ENCODE data around the gene GALNT10. TPM values are rescaled to one million over a fixed set of nuclear protein-coding genes. Genes with fewer than 3 reads are reported as not detected.

The GALNT10 gene
- total and polyA plus RNA-seq, 2 of the 8 experiments (the other 6 are each of a cell fraction or from before 2014, with no cell fraction given): 4.6 to 15.5 TPM

- Histone ChIP-seq H2AFZ (ENCODE audit: low read length) (no peak overlapping the region), H4K8ac (ENCODE audit: extremely low read depth, insufficient read depth, low read length) (no peak overlapping the region), H2BK12ac (ENCODE audit: low read depth, low read length) (no peak overlapping the region), H4K91ac (replicated peaks; ENCODE audit: insufficient read length, low read length) (no peak overlapping the region), H2BK20ac (ENCODE audit: low read length) (no peak overlapping the region), H3K9ac (replicated peaks in 1 of 4; ENCODE audit: extremely low read depth in 1 of 4, low read depth in 3 of 4, low read length in 3 of 4) (no peak overlapping the region), H3K79me2 (ENCODE audit: control insufficient read depth in 1 of 2, insufficient read depth in 2 of 2, low read length in 2 of 2) (no peaks in the 10 kb centered on the region), H3K27me3 (replicated peaks in 1 of 4; ENCODE audit: control insufficient read depth in 3 of 4, extremely low read depth in 1 of 4, insufficient read depth in 3 of 4, low read length in 3 of 4) (no peaks in the 10 kb centered on the region), H2AK5ac (ENCODE audit: low read depth, low read length) (no peak overlapping the region), H3K36me3 (ENCODE audit: control insufficient read depth in 2 of 4, insufficient read depth in 4 of 4, low read length in 3 of 4) (no peaks in the 10 kb centered on the region), H3K4ac (replicated peaks; ENCODE audit: insufficient read length, low read depth, low read length) (no peak overlapping the region), H3K56ac (replicated peaks; ENCODE audit: insufficient read length, low read depth, low read length) (no peak overlapping the region), H3K27ac (ENCODE audit: low read depth, low read length) (no peak overlapping the region), H3K18ac (ENCODE audit: extremely low read depth, low read length) (no peak overlapping the region), H2BK5ac (ENCODE audit: low read depth, low read length) (no peak overlapping the region), H4K5ac (ENCODE audit: insufficient read length, low read depth, low read length) (no peak overlapping the region), H2BK120ac (replicated peaks; ENCODE audit: low read depth, low read length) (no peak overlapping the region), H3K4me2 (ENCODE audit: insufficient read depth in 1 of 2, low read depth in 2 of 2, low read length in 2 of 2) (no peak overlapping the region), H3K79me1 (ENCODE audit: low read depth, low read length) (0 out of 2 replicates have a peak, but pooled peaks cover 3% of the 10 kb centered on the region), H3K4me1 (replicated peaks in 1 of 4; ENCODE audit: control insufficient read depth in 3 of 4, insufficient read depth in 4 of 4, low read length in 3 of 4) (no peaks in the 10 kb centered on the region), H3K14ac (ENCODE audit: insufficient read length) (no peak overlapping the region), H4K20me1 (replicated peaks in 1 of 2; ENCODE audit: control insufficient read depth in 1 of 2, insufficient read depth in 2 of 2, low read length in 2 of 2) (peaks cover 0 to 2% of the 10 kb centered on the region in 2 experiments), H2BK15ac (ENCODE audit: low read length) (no peak overlapping the region), H3K23me2 (ENCODE audit: low read depth, low read length) (no peaks in the 10 kb centered on the region), H3K9me3 (ENCODE audit: insufficient read depth in 2 of 2, low read depth in 1 of 2, low read length in 1 of 2) (no peaks in the 10 kb centered on the region), H3K4me3 (ENCODE audit: extremely low read depth in 1 of 4, insufficient read depth in 2 of 4, low read depth in 3 of 4, low read length in 4 of 4) (no peak overlapping the region), H3K23ac (ENCODE audit: insufficient read length) (no peak overlapping the region)
- DNase-seq (ENCODE audit: low read depth in 1 of 2, low spot score in 2 of 2): no peak
- CTCF ChIA-PET (ENCODE audit: partially characterized antibody): interaction anchor here (0.5 to 2.3 kb wide), 6 partner anchors 10 to 204 kb away, joined by 3 to 8 read pairs (median 4); no protein-coding TSS in a partner anchor
- FAIRE-seq: no peak
- POLR2A ChIA-PET (ENCODE audit: partially characterized antibody): no interaction called here
- no peak for TF ChIP-seq EP300 (IDR thresholded peaks at IDR 0.05; ENCODE audit: borderline replicate concordance in 1 of 2, low read depth in 2 of 2, low read length in 2 of 2)
- TF ChIP-seq BCL11A (IDR thresholded peaks at IDR 0.05; ENCODE audit: low read depth in 2 of 2, low read length in 2 of 2): no peak
- TF ChIP-seq SIRT6 (IDR thresholded peaks at IDR 0.05; ENCODE audit: low read length): no peak
- TF ChIP-seq BACH1 (IDR thresholded peaks at IDR 0.05; ENCODE audit: low read length): no peak
- TF ChIP-seq TEAD4 (IDR thresholded peaks at IDR 0.05; ENCODE audit: low read depth, low read length): no peak
- no peak for TF ChIP-seq GABPA (IDR thresholded peaks at IDR 0.05; ENCODE audit: borderline replicate concordance, insufficient read depth, low read length)
- TF ChIP-seq CTBP2 (IDR thresholded peaks at IDR 0.05; ENCODE audit: borderline replicate concordance, insufficient read depth, insufficient read length, low read length): no peak
- 80% methylated on average over 2 of the region's 2 CpGs; no CpG with 5 or more reads in 1 of the 2 experiments for WGBS, 2 experiments (ENCODE audit: extremely low coverage in 1 of 2, insufficient coverage in 1 of 2, insufficient read length in 1 of 2, insufficient replicate concordance in 2 of 2, low coverage in 1 of 2, low lambda C conversion rate in 2 of 2, missing lambda C conversion rate in 1 of 2)
These were observed 83.7 kb downstream of the GALNT10 start for GRCh38 chr5:154273963-154274827.
